HepG2 (cell line): ENCODE measurements around the gene PSMA7. TPM values are rescaled to one million over a fixed set of nuclear protein-coding genes. Genes with fewer than 3 reads are reported as not detected.

Source experiments
- ATAC-seq: fragments of 200-7000 bp; cut with Tn5 transposase; 3 replicates; pipeline ENCODE4 v1.9.1; 2020; ENCODE audit warnings: mild to moderate bottlenecking, moderate library complexity
- BruUV-seq: library from RNA; stranded (reverse); fragments of 400-500 nt; replicated peaks from 2 replicates; lab custom pipeline; 2021; lab: Mats Ljungman, UMichigan
- CTCF ChIA-PET: fragments of 300-600 bp; formaldehyde crosslinking; extraction: SDS; loops from one replicate; lab custom pipeline; 2021; ENCODE audit warnings: low total read pairs, inconsistent platforms, low intra/inter-chr PET ratio; lab: Yijun Ruan, JAX
- POLR2A ChIA-PET: fragments of 350-600 bp; sonication (Branson Sonifier 250); formaldehyde crosslinking; loops from one replicate; lab custom pipeline; 2020; ENCODE audit warnings: antibody characterized with exemption, inconsistent platforms; lab: Yijun Ruan, JAX
- DNase-seq: peaks from one replicate; pipeline ENCODE4 v3.0.0-alpha.2; 2015; ENCODE audit warnings: low spot score
- FAIRE-seq: peaks from 3 replicates; lab custom pipeline; 2011; peaks lifted over from hg19 to GRCh38; lab: Jason Lieb, UNC
- H2AFZ ChIP-seq: one replicate; pipeline ENCODE4 v1.6.1; 2011; ENCODE audit warnings: low read length, inconsistent platforms
- H3K27ac ChIP-seq: fragments of 300-600 bp; 3 replicates; pipeline ENCODE4 v1.8.0; 2011; ENCODE audit warnings: mixed run types, mild to moderate bottlenecking, mixed read lengths, low read length, inconsistent platforms; ENCODE audit not compliant: insufficient read depth; ENCODE audit errors: extremely low read length
- H3K27me3 ChIP-seq, 2 experiments: fragments of 200-600 bp in 1 of 2; 2 replicates in 1 of 2; 3 replicates in 1 of 2; pipeline versions ENCODE4 v1.6.0 to v1.8.0; 2011; ENCODE audit warnings: low read length in 2 of 2, mild to moderate bottlenecking in 2 of 2, moderate library complexity in 2 of 2, inconsistent platforms in 1 of 2; ENCODE audit not compliant: insufficient read depth in 2 of 2, control insufficient read depth in 1 of 2
- H3K36me3 ChIP-seq, 2 experiments: fragments of 200-600 bp in 1 of 2; replicated peaks in 1 of 2; 2 replicates in 1 of 2; 3 replicates in 1 of 2; pipeline versions ENCODE4 v1.5.1 to v1.8.0; 2011; ENCODE audit warnings: low read length in 2 of 2, inconsistent platforms in 1 of 2; ENCODE audit not compliant: insufficient read depth in 2 of 2, control insufficient read depth in 1 of 2
- H3K4me1 ChIP-seq: 2 replicates; pipeline ENCODE4 v1.5.1; 2012; ENCODE audit warnings: low read length, inconsistent platforms; ENCODE audit not compliant: insufficient read depth
- H3K4me2 ChIP-seq: 2 replicates; pipeline ENCODE4 v1.6.0; 2011; ENCODE audit warnings: low read depth, low read length, inconsistent platforms
- H3K4me3 ChIP-seq, 3 experiments: fragments of 200-600 bp in 1 of 3; sonication (generic), shearing (Covaris generic) in 1 of 3; replicated peaks in 1 of 3; 2 replicates each; pipeline ENCODE4 v1.5.1; 2011 to 2016; ENCODE audit warnings: low read length in 3 of 3, inconsistent platforms in 2 of 3, low read depth in 2 of 3, mild to moderate bottlenecking in 2 of 3, control low read depth in 1 of 3, mixed read lengths in 1 of 3; ENCODE audit not compliant: insufficient read depth in 1 of 3
- H3K79me2 ChIP-seq: one replicate; pipeline ENCODE4 v1.6.1; 2011; ENCODE audit warnings: low read length, inconsistent platforms; ENCODE audit not compliant: insufficient read depth
- H3K9ac ChIP-seq: 2 replicates; pipeline ENCODE4 v1.6.0; 2011; ENCODE audit warnings: mild to moderate bottlenecking, low read depth, low read length, inconsistent platforms; ENCODE audit not compliant: insufficient read depth
- H3K9me3 ChIP-seq: 2 replicates; pipeline ENCODE4 v1.5.1; 2012; ENCODE audit warnings: mild to moderate bottlenecking, low read length
- H4K20me1 ChIP-seq: 2 replicates; pipeline ENCODE4 v1.6.0; 2011; ENCODE audit warnings: inconsistent platforms, mild to moderate bottlenecking, low read length, moderate library complexity; ENCODE audit not compliant: insufficient read depth
- CAMTA2 ChIP-seq: sonication (generic); formaldehyde crosslinking; IDR thresholded peaks from 2 replicates; pipeline ENCODE4 v1.4.0; 2020; ENCODE audit warnings: mild to moderate bottlenecking, missing genetic modification reagents, borderline replicate concordance
- EZH2 ChIP-seq: conservative IDR thresholded peaks from 2 replicates; pipeline ENCODE4 v1.6.1; 2012; ENCODE audit warnings: mild to moderate bottlenecking, low read depth, low read length, moderate library complexity
- GABPB1 ChIP-seq: IDR thresholded peaks from 2 replicates; pipeline ENCODE4 v1.6.1; 2016; ENCODE audit warnings: mild to moderate bottlenecking, missing genetic modification reagents, moderate library complexity, missing compliant biosample characterization
- GATAD2A ChIP-seq: IDR thresholded peaks from 2 replicates; pipeline ENCODE4 v1.6.1; 2016
- MED13 ChIP-seq: sonication (generic); formaldehyde crosslinking; IDR thresholded peaks from 2 replicates; pipeline ENCODE4 v1.5.0; 2020; ENCODE audit warnings: missing genetic modification reagents
- NFIC ChIP-seq: IDR thresholded peaks from 2 replicates; pipeline ENCODE4 v1.6.1; 2012; ENCODE audit warnings: mild to moderate bottlenecking, low read length, inconsistent platforms
- NR2F6 ChIP-seq, 2 experiments: IDR thresholded peaks; 2 replicates each; pipeline ENCODE4 v1.6.1; 2016; ENCODE audit warnings: antibody characterized with exemption in 1 of 2, mild to moderate bottlenecking in 1 of 2
- STAT5B ChIP-seq: sonication (generic); formaldehyde crosslinking; IDR thresholded peaks from 2 replicates; pipeline ENCODE4 v1.4.0; 2020; ENCODE audit warnings: missing genetic modification reagents
- ZKSCAN1 ChIP-seq: fragments of 150-350 bp; IDR thresholded peaks from 2 replicates; pipeline ENCODE4 v1.6.1; 2014; ENCODE audit warnings: low read length
- ZNF367 ChIP-seq: sonication (generic); formaldehyde crosslinking; IDR thresholded peaks from 2 replicates; pipeline ENCODE4 v1.4.0; 2020; ENCODE audit warnings: missing genetic modification reagents, borderline replicate concordance
- ZNF572 ChIP-seq: sonication (generic); formaldehyde crosslinking; IDR thresholded peaks from 2 replicates; pipeline ENCODE4 v1.5.1; 2020; ENCODE audit warnings: mild to moderate bottlenecking, missing genetic modification reagents
- ZNF709 ChIP-seq: sonication (generic); formaldehyde crosslinking; IDR thresholded peaks from 2 replicates; pipeline ENCODE4 v1.5.0; 2020; ENCODE audit warnings: mild to moderate bottlenecking, missing genetic modification reagents
- ZNF773 ChIP-seq: sonication (generic); formaldehyde crosslinking; IDR thresholded peaks from 2 replicates; pipeline ENCODE4 v1.4.0; 2020; ENCODE audit warnings: missing genetic modification reagents, borderline replicate concordance
- WGBS: methylation state at CpG from one replicate; pipeline ENCODE4 v1.1.6; 2017; ENCODE audit warnings: low lambda C conversion rate; 5-methylcytosine and 5-hydroxymethylcytosine counted together
- in situ Hi-C: cut with HindIII; loops from 2 replicates; pipeline ENCODE4 v1.10.0; 2017; ENCODE audit warnings: low pct_unique_long_range_greater_than_20kb; ENCODE audit not compliant: extremely low pct_ligation_motif_present
- intact Hi-C: fragments of 100-400 bp; cut with micrococcal nuclease; formaldehyde crosslinking; loops from one replicate; pipeline ENCODE4 v1.10.0; 2022; ENCODE audit not compliant: unreplicated experiment
- polyA plus RNA-seq, 8 experiments: library from polyadenylated mRNA; depleted of rRNA in 3 of 8; stranded (reverse) in 7 of 8; unstranded in 1 of 8; fragments of >200 nt; fragmentation: Illumina TruSeq in 4 of 8; extraction: Trizol in 4 of 8; gene quantifications; 2 replicates each; pipeline versions ENCODE4 v1.2.1 to v1.2.3, GENCODE V29; 2011 to 2016; ENCODE audit warnings: low read depth in 4 of 8, missing spikeins in 1 of 8, mixed read lengths in 1 of 8; ENCODE audit not compliant: insufficient read depth in 1 of 8
- total RNA-seq, 5 experiments: library from RNA; depleted of rRNA; stranded (reverse); fragments of >200 nt; fragmentation: Illumina TruSeq; extraction: Trizol; gene quantifications; 2 replicates each; pipeline ENCODE4 v1.2.3, GENCODE V29; 2016; ENCODE audit warnings: low read depth in 1 of 5
- TF ChIP-seq, protein P1 (sequence below): sonication (generic); formaldehyde crosslinking; IDR thresholded peaks from 2 replicates; pipeline ENCODE4 v1.4.0; 2020; ENCODE audit warnings: missing genetic modification reagents
- TF ChIP-seq, protein P2 (sequence below): sonication (generic); formaldehyde crosslinking; IDR thresholded peaks from 2 replicates; pipeline ENCODE4 v1.4.0; 2020; ENCODE audit warnings: missing genetic modification reagents
- TF ChIP-seq, protein P3 (sequence below): sonication (generic); formaldehyde crosslinking; IDR thresholded peaks from 2 replicates; pipeline ENCODE4 v1.8.0; 2022; ENCODE audit warnings: missing genetic modification reagents, mild to moderate bottlenecking, borderline replicate concordance
- TF ChIP-seq, protein P4 (sequence below): IDR thresholded peaks from 2 replicates; pipeline ENCODE4 v1.6.1; 2012; ENCODE audit warnings: low read depth, low read length, improper control_type of control experiment

PSMA7 gene
- total and polyA plus RNA-seq, 2 of the 13 experiments (the other 11 are each of a cell fraction or from before 2014, with no cell fraction given): 531 to 631 TPM

DNA sequence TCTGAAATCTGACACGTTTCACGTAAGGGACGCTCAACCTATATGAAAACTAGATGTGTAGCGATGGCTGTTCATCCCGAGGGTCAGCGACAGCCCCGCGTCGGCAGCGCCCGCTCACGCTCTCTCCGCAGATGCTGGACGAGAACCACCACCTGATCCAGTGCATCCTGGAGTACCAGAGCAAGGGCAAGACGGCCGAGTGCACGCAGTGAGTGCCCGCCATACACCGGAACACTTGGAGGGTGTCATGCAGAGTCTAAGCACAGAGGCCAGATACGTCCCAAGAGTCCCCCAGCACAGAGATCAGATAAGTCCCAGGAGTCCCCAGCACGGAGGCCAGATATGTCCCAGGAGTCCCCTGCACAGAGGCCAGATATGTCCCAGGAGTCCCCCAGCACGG is 15.3 kb upstream of the PSMA7 start (continued):
- TF ChIP-seq ZNF709 (CRISPR knock-in tag) (no peak), NFIC (no peak), EZH2 (no peak), ZNF773 (CRISPR knock-in tag) (no peak), ZNF367 (CRISPR knock-in tag) (no peak), GATAD2A (CRISPR knock-in tag) (no peak), NR2F6 (IDR thresholded peaks at IDR 0.05) (no peak), NR2F6 (CRISPR knock-in tag; IDR thresholded peaks at IDR 0.05) (no peak), GABPB1 (CRISPR knock-in tag) (no peak)
- TF ChIP-seq, protein P1, sequence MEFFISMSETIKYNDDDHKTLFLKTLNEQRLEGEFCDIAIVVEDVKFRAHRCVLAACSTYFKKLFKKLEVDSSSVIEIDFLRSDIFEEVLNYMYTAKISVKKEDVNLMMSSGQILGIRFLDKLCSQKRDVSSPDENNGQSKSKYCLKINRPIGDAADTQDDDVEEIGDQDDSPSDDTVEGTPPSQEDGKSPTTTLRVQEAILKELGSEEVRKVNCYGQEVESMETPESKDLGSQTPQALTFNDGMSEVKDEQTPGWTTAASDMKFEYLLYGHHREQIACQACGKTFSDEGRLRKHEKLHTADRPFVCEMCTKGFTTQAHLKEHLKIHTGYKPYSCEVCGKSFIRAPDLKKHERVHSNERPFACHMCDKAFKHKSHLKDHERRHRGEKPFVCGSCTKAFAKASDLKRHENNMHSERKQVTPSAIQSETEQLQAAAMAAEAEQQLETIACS (CRISPR knock-in tag): no peak
- TF ChIP-seq, protein P2, sequence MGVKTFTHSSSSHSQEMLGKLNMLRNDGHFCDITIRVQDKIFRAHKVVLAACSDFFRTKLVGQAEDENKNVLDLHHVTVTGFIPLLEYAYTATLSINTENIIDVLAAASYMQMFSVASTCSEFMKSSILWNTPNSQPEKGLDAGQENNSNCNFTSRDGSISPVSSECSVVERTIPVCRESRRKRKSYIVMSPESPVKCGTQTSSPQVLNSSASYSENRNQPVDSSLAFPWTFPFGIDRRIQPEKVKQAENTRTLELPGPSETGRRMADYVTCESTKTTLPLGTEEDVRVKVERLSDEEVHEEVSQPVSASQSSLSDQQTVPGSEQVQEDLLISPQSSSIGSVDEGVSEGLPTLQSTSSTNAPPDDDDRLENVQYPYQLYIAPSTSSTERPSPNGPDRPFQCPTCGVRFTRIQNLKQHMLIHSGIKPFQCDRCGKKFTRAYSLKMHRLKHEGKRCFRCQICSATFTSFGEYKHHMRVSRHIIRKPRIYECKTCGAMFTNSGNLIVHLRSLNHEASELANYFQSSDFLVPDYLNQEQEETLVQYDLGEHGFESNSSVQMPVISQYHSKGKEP (CRISPR knock-in tag): no peak

DNA sequence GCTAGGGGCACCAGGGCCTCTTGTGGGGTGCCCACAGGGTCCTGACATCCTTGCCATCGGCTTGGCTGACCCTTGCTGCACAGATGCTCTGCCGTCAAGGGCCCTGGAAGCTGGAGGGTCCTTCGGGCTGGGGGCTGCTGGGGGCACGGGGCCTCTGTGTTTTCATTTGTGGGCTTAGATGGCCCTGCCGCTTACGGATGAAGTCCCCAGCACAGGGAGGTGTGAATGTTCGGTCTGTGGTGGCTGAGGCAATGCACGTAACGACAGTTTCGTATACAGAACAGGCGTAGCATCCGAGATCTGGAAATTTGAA is 14.8 kb upstream of the PSMA7 start:
- Histone ChIP-seq H3K4me2 (no peak overlapping the region), H3K4me3 (no peak overlapping the region), H3K9ac (no peak overlapping the region), H4K20me1 (peaks cover 17% of the 10 kb centered on the region), H3K79me2 (peaks cover 69% of the 10 kb centered on the region), H3K9me3 (no peaks in the 10 kb centered on the region), H2AFZ (no peak overlapping the region), H3K36me3 (peaks cover 36 to 74% of the 10 kb centered on the region in 2 experiments), H3K4me1 (peaks cover 37% of the 10 kb centered on the region), H3K27me3 (no peaks in the 10 kb centered on the region), H3K27ac (no peak overlapping the region)
- WGBS: 96% methylated on average over 12 of the region's 12 CpGs
- FAIRE-seq (no peak), DNase-seq (no peak), ATAC-seq (no peak)
- ChIA-PET CTCF (interaction anchor here (4.9 kb wide), 1 partner anchor 147 kb away, joined by 46 read pairs; no protein-coding TSS in a partner anchor), POLR2A (no interaction called here)
- intact Hi-C loops: loop anchor here (5.0 kb wide), 1 partner anchor 36 kb away; the partner anchor contains the start of gene LSM14B
- no TSS peak for BruUV-seq
- in situ Hi-C loops: no loop called here
- TF ChIP-seq ZKSCAN1 (no peak), MED13 (CRISPR knock-in tag) (no peak), CAMTA2 (no peak), ZNF572 (no peak), STAT5B (CRISPR knock-in tag) (no peak)
- TF ChIP-seq, protein P3, sequence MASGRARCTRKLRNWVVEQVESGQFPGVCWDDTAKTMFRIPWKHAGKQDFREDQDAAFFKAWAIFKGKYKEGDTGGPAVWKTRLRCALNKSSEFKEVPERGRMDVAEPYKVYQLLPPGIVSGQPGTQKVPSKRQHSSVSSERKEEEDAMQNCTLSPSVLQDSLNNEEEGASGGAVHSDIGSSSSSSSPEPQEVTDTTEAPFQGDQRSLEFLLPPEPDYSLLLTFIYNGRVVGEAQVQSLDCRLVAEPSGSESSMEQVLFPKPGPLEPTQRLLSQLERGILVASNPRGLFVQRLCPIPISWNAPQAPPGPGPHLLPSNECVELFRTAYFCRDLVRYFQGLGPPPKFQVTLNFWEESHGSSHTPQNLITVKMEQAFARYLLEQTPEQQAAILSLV (CRISPR knock-in tag): 0 out of 2 replicates have a peak, but pooled peaks have one; percentile 38
- TF ChIP-seq, protein P4, sequence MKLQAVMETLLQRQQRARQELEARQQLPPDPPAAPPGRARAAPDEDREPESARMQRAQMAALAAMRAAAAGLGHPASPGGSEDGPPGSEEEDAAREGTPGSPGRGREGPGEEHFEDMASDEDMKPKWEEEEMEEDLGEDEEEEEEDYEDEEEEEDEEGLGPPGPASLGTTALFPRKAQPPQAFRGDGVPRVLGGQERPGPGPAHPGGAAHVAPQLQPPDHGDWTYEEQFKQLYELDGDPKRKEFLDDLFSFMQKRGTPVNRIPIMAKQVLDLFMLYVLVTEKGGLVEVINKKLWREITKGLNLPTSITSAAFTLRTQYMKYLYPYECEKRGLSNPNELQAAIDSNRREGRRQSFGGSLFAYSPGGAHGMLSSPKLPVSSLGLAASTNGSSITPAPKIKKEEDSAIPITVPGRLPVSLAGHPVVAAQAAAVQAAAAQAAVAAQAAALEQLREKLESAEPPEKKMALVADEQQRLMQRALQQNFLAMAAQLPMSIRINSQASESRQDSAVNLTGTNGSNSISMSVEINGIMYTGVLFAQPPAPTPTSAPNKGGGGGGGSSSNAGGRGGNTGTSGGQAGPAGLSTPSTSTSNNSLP: no peak
